Measurements from ENCODE around the gene CPOX. TPM values are rescaled to one million over a fixed set of nuclear protein-coding genes. Genes with fewer than 3 reads are reported as not detected.

CPOX gene
- total and polyA plus RNA-seq, 2 of the 8 experiments (the other 6 are each of a cell fraction or from before 2014, with no cell fraction given): 17.4 to 27.0 TPM

DNA sequence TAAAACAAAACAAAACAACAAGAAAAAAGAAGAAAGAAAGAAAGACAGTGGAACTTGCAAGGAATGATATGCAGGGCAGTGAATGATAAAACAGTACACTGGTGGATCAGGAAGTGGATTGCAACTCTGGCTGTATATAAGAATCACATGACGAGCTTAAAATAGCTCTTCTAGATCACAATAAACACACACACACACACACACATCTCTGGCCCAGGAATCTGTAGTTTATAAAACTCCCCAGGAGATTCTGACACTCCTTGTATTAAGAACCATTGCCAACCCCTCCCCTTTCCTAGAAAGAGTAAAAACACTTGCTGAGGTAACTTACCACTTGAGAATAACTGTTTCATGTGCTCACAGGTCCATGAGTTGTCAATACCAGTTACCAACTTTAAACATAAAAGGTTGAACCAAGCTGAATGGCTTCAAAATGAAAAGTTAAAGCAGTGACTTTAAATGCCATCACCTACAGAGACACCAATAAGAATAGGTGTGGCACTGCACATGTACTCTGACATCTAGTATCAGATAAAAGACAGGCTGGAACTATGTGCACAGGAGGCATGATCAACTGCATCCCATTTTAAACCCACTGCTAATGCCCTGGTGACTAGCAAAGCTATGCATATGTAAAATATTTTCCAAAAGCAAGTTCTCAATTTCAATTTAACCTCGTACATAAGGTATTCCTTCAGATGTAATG lies 3.9 kb downstream of the CPOX start:
- FAIRE-seq: no peak
- H4K20me1 ChIP-seq (replicated peaks in 1 of 2; ENCODE audit: control insufficient read depth in 1 of 2, insufficient read depth in 2 of 2, low read length in 2 of 2): peaks cover 3 to 4% of the 10 kb centered on the region in 2 experiments
- H3K14ac ChIP-seq (ENCODE audit: insufficient read length): no peak overlapping the region
- no peak for DNase-seq (ENCODE audit: low read depth in 1 of 2, low spot score in 2 of 2)
- POLR2A ChIA-PET (ENCODE audit: partially characterized antibody): no interaction called here
- H3K23me2 ChIP-seq (ENCODE audit: low read depth, low read length): peaks cover 11% of the 10 kb centered on the region
- H2BK120ac ChIP-seq (replicated peaks; ENCODE audit: low read depth, low read length): no peak overlapping the region
- no peak overlapping the region for H3K4ac ChIP-seq (replicated peaks; ENCODE audit: insufficient read length, low read depth, low read length)
- H4K5ac ChIP-seq (ENCODE audit: insufficient read length, low read depth, low read length): no peak overlapping the region
- no peaks in the 10 kb centered on the region for H3K9me3 ChIP-seq (ENCODE audit: insufficient read depth in 2 of 2, low read depth in 1 of 2, low read length in 1 of 2)
- H2BK20ac ChIP-seq (ENCODE audit: low read length): no peak overlapping the region
- no peak overlapping the region for H2AFZ ChIP-seq (ENCODE audit: low read length)
- peaks cover 0 to 9% of the 10 kb centered on the region in 2 experiments; a peak in 2 of 4 replicates for H3K79me2 ChIP-seq (ENCODE audit: control insufficient read depth in 1 of 2, insufficient read depth in 2 of 2, low read length in 2 of 2)
- H3K4me2 ChIP-seq (ENCODE audit: insufficient read depth in 1 of 2, low read depth in 2 of 2, low read length in 2 of 2): no peak overlapping the region
- CTCF ChIA-PET (ENCODE audit: partially characterized antibody): interaction anchor here (1.3 to 2.7 kb wide), 5 partner anchors 12 to 228 kb away, joined by 3 to 12 read pairs (median 3); no protein-coding TSS in a partner anchor
- peaks cover 2 to 10% (median 3%) of the 10 kb centered on the region in 4 experiments; a peak in 4 of 7 replicates for H3K4me1 ChIP-seq (replicated peaks in 1 of 4; ENCODE audit: control insufficient read depth in 3 of 4, insufficient read depth in 4 of 4, low read length in 3 of 4)
- H3K36me3 ChIP-seq (ENCODE audit: control insufficient read depth in 2 of 4, insufficient read depth in 4 of 4, low read length in 3 of 4): peaks cover 2 to 51% (median 23%) of the 10 kb centered on the region in 4 experiments; a peak in 6 of 8 replicates
- H4K8ac ChIP-seq (ENCODE audit: extremely low read depth, insufficient read depth, low read length): no peak overlapping the region
- H3K23ac ChIP-seq (ENCODE audit: insufficient read length): no peak overlapping the region
- no peak overlapping the region for H2AK5ac ChIP-seq (ENCODE audit: low read depth, low read length)
- no peak overlapping the region for H2BK15ac ChIP-seq (ENCODE audit: low read length)
- no peak overlapping the region for H3K18ac ChIP-seq (ENCODE audit: extremely low read depth, low read length)
- no peak overlapping the region for H4K91ac ChIP-seq (replicated peaks; ENCODE audit: insufficient read length, low read length)
- peaks cover 4% of the 10 kb centered on the region; the same call in 1 of the 2 replicates for H3K79me1 ChIP-seq (ENCODE audit: low read depth, low read length)
- no peak overlapping the region for H2BK5ac ChIP-seq (ENCODE audit: low read depth, low read length)
- no peaks in the 10 kb centered on the region; a peak in 1 of 7 replicates for H3K27me3 ChIP-seq (replicated peaks in 1 of 4; ENCODE audit: control insufficient read depth in 3 of 4, extremely low read depth in 1 of 4, insufficient read depth in 3 of 4, low read length in 3 of 4)
- H3K56ac ChIP-seq (replicated peaks; ENCODE audit: insufficient read length, low read depth, low read length): no peak overlapping the region
- WGBS, 2 experiments (ENCODE audit: extremely low coverage in 1 of 2, insufficient coverage in 1 of 2, insufficient read length in 1 of 2, insufficient replicate concordance in 2 of 2, low coverage in 1 of 2, low lambda C conversion rate in 2 of 2, missing lambda C conversion rate in 1 of 2): 92% methylated on average over 2 of the region's 2 CpGs; no CpG with 5 or more reads in 1 of the 2 experiments
- H2BK12ac ChIP-seq (ENCODE audit: low read depth, low read length): no peak overlapping the region
- H3K27ac ChIP-seq (ENCODE audit: low read depth, low read length): no peak overlapping the region
- H3K4me3 ChIP-seq (ENCODE audit: extremely low read depth in 1 of 4, insufficient read depth in 2 of 4, low read depth in 3 of 4, low read length in 4 of 4): no peak overlapping the region
- no peak overlapping the region; a peak in 1 of 7 replicates for H3K9ac ChIP-seq (replicated peaks in 1 of 4; ENCODE audit: extremely low read depth in 1 of 4, low read depth in 3 of 4, low read length in 3 of 4)
- TF ChIP-seq, protein P1, sequence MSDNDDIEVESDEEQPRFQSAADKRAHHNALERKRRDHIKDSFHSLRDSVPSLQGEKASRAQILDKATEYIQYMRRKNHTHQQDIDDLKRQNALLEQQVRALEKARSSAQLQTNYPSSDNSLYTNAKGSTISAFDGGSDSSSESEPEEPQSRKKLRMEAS (IDR thresholded peaks at IDR 0.05): no peak
- TF ChIP-seq RNF2 (IDR thresholded peaks at IDR 0.05; ENCODE audit: borderline replicate concordance, low read depth, low read length, missing control alignments, poor library complexity, severe bottlenecking) (no peak), SUZ12 (IDR thresholded peaks at IDR 0.05; ENCODE audit: low read length) (no peak), KDM1A (IDR thresholded peaks at IDR 0.05; ENCODE audit: borderline replicate concordance, low read length) (no peak), BACH1 (IDR thresholded peaks at IDR 0.05; ENCODE audit: low read length) (no peak), RFX5 (IDR thresholded peaks at IDR 0.05; ENCODE audit: borderline replicate concordance, low read depth, low read length) (no peak), PHF8 (conservative IDR thresholded peaks at IDR 0.05; ENCODE audit: low read depth, low read length) (no peak), NRF1 (IDR thresholded peaks at IDR 0.05; ENCODE audit: low read depth, low read length) (no peak)
- TF ChIP-seq, protein P2, sequence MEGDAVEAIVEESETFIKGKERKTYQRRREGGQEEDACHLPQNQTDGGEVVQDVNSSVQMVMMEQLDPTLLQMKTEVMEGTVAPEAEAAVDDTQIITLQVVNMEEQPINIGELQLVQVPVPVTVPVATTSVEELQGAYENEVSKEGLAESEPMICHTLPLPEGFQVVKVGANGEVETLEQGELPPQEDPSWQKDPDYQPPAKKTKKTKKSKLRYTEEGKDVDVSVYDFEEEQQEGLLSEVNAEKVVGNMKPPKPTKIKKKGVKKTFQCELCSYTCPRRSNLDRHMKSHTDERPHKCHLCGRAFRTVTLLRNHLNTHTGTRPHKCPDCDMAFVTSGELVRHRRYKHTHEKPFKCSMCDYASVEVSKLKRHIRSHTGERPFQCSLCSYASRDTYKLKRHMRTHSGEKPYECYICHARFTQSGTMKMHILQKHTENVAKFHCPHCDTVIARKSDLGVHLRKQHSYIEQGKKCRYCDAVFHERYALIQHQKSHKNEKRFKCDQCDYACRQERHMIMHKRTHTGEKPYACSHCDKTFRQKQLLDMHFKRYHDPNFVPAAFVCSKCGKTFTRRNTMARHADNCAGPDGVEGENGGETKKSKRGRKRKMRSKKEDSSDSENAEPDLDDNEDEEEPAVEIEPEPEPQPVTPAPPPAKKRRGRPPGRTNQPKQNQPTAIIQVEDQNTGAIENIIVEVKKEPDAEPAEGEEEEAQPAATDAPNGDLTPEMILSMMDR (IDR thresholded peaks at IDR 0.05; ENCODE audit: control extremely low read depth in 1 of 3, insufficient read depth in 1 of 3, low read depth in 1 of 3, low read length in 3 of 3): no peak
